HG02852 (cell line): ENCODE results near the gene DNAH5.

Source experiments
- ATAC-seq: cut with Tn5 transposase; IDR thresholded peaks from one replicate; pipeline ENCODE4 v1.9.1; 2021; ENCODE audit warnings: mild to moderate bottlenecking, moderate library complexity; ENCODE audit not compliant: unreplicated experiment

Gene DNAH5

DNA sequence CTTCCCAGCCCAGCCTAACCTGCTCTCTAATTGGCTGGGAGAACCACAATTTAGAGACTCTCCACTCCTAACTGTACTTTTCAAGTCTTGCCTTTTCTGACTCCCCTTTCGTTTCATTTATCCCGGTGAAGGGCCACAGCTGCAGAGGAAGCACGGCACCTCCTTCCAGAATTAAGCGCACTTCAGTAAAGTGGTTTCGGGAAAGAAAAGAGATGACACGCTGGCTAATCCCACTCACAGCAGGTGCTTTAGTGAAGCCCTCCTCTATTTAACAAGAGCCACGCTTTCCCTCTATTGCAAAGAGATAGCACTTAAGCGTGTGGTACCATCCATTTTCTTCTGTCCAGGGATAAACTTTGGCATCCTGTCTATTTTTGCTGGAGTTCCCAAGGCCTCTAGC is 4.8 kb downstream of the DNAH5 start:
- ATAC-seq, result no peak

- no peak for ATAC-seq
These were observed 9.6 kb downstream of the DNAH5 start for GRCh38 chr5:13934921-13935320.

DNA sequence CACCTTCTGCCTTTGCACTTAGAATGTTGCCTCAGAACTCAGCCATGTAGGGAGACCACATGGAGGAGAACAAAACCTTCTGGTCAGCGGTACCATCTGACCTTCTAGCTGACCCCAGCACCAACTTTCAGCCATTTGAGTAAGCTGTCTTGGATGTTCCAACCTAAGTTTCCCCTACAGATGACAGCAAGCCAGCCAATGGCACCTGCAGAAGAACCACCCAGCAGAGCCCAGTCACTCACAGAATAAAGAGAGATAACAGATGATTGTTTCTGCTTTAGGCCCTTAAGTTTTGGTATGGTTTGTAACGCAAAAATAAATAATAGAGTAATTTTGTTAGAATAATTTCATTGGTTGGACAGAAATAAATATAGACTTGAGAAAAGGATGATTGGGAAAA is 10.4 kb downstream of the DNAH5 start:
- no peak for ATAC-seq

DNA sequence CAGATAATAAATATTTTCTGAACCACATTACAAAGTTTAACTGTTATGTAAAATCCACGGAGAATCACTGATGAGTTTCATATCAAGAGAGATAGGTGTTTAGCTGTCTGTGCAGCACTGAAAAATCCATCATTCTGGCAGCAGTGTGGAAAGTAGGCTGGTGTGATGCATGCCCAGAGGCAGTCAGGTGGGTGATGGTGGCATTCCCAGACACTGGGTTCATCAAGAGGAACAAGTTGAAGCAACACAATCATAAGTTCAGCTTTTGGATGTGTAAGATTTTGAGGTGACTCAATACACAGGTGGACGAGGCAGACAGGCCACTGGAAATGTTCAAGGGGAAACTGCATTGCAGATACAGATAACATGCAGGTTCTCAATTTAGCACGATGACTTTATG is 11.9 kb downstream of the DNAH5 start:
- ATAC-seq, result no peak

- ATAC-seq, result no peak
These were observed 12.5 kb downstream of the DNAH5 start for GRCh38 chr5:13932011-13932410.

- no peak for ATAC-seq
These were observed 13.8 kb downstream of the DNAH5 start for GRCh38 chr5:13930541-13931171.

DNA sequence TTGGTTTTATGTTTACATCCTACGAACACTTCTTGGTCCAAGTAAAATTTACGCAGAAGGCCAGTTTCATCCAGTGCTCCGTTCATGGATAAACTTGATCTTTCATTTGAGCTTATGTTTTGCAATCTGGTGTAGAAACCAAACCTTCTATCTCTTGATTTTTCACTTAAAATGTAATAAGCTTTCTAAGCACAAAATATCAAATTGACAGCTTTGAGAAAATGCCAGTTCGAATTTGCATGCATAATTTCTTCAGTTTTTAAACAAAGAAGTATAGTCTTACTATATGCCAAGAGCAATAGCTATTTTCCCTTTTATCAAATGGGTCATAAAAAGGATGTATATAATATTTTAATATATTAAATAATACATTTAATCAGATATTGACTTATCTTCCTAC is 17.8 kb downstream of the DNAH5 start:
- no peak for ATAC-seq

- no peak for ATAC-seq
These were observed 22.9 kb downstream of the DNAH5 start for GRCh38 chr5:13921578-13921977.

- no peak for ATAC-seq
These were observed 24.7 kb downstream of the DNAH5 start for GRCh38 chr5:13919786-13920185.

GRCh38 chr5:13919087-13919486 is 25.4 kb downstream of the DNAH5 start:
- ATAC-seq, result no peak

DNA sequence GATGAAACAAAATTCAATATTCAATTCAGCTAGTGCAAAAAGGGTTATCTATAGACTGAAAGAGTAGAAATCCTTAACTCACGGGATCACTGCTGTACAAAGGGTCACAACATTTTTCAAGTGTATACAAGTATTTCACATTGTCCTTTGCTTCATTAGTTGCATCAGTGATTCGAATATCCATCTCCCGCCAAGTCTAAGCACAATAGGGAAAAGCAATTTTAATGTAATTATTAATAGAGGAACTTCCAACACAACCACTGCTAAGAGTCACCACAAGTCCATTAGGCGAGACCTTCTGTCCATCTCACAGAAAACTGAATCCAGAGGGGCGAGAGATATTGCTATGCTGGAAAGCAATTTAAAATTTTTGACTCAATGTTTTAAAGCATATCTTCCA is 27.4 kb downstream of the DNAH5 start:
- ATAC-seq, result no peak

GRCh38 chr5:13913962-13914361 is 30.5 kb downstream of the DNAH5 start:
- ATAC-seq, result no peak

DNA sequence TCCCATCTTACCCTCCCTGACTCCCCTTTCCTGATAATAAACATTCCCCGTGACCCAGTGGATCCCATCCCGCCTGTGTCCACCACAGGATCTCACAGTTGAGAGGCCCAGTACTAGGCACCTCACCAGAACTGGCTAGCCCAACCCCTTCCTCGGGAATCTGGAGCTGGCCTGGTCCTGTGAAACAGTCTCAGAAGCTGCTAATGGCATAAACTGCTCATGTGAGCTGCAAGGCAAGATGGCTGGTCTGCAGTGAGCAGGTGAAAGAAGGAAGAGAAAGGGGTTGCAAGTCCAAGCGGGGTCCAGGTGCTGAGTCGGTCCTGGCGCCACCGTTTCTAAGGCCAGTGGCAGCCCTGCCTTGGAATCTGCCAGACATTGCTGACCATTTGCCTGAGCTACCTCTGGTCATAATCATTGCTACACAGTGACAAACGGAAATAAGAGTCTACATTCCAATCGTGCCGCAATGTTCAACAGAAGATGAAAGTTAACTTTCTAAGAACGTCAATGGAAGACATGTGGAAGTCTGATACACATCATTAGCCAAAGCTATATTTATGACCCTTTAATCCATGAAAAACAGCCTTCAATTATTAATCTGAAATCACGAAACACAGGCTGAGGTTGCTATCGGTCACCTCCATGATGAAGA is 33.7 kb downstream of the DNAH5 start:
- no peak for ATAC-seq

- ATAC-seq, result no peak
These were observed 34.3 kb downstream of the DNAH5 start for GRCh38 chr5:13910201-13910600.

- ATAC-seq, result no peak
These were observed 35.2 kb downstream of the DNAH5 start for GRCh38 chr5:13909271-13909670.

- no peak for ATAC-seq
These were observed 45.9 kb downstream of the DNAH5 start for GRCh38 chr5:13898569-13898968.

DNA sequence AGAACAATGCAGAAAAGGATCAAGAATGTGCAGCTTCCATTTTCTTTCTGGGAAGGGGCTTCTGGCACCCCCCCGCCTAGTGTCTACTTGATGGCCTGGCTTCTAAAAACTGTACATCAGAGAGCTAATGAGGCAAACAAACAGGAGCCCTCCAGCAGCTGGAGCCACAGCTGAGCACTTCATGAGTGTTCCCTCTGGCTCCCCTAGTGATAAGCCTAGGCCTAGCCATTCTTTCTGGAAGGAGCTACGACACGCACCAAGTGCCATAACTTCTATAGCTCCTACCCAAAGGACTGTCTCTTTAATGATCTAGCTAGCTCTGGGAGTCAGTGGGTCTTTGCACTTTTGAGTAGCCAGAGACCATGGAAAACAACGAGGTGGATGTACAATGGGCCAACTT is 66.1 kb downstream of the DNAH5 start:
- no peak for ATAC-seq

DNA sequence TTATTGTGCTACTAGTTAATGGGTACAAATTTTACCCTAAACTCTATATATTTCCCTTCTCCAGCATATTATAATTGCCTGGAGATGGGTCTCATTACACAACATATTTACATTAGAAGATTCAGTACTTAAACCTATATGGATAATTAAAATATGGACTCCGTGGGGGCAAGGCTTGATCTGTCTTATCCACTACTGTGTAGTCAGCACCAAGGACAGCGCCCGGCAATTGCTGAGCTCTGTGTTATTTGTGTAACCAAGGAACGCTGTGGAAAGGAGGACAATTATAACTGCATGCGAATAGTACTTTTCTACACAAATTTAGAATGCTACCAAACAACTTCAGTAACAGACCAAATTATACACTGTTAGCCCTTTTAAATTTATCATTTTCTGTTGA is 77.7 kb downstream of the DNAH5 start:
- ATAC-seq, result no peak

DNA sequence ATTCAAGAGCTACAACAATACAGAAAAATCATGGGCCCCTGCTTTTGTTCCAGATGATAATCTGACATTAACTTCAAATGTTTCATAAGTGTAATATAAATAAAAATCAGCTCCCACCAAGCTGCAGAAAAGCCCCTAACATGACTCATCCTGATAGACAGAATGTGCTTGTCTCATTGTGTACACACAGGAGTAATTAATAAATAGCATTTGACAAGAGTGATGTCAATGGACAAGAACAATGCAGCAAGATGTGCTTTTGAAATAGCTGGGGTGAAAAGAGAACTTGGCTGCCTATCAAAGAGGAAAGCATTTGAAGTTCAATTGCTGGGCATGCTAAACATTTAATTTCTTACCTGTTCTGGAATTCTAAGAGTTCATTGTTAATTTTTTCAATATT is 79.2 kb downstream of the DNAH5 start:
- ATAC-seq, result no peak

- no peak for ATAC-seq
These were observed 84.3 kb downstream of the DNAH5 start for GRCh38 chr5:13860146-13860545.

- no peak for ATAC-seq
These were observed 85.0 kb downstream of the DNAH5 start for GRCh38 chr5:13859270-13860065.

DNA sequence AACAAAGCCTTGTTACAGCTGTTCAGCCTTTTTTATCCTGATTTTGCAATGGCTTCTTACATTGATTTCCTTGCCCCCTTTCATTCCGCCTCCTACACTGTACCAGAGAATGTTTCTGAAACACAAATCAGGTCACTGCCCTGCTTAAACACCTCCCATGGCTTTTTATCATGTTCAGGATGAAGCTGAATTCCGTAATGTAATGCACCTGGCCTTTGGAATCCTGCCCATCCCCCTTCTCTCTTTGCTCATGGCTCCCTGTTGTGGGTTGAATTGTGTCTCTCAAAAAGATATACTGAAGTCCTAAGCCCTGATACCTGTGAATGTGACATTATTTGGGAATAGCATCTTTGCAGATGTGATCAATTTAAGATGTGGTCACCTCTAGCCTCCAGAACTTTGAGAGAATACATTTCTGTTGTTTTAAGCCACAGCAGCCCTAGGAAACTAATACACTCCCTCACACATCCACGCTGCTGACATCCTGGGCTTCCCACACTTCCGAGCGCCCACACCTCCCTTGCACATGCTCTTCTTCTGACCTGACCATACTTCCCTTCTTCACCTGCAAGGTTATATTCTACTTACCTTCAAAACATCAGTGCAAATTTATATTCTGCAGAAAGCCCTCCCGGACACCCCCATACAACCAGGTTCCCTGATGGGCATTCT is 101.2 kb downstream of the DNAH5 start:
- no peak for ATAC-seq
